HL-60 (cell line): ENCODE measurements around the gene NEURL1.

ENCODE experiments used
- POLR2AphosphoS5 ChIP-seq: IDR thresholded peaks from 2 replicates; pipeline ENCODE4 v1.6.1; 2012; ENCODE audit warnings: low read depth
- TF ChIP-seq, protein P1 (sequence below): IDR thresholded peaks from one replicate; pipeline ENCODE4 v1.5.1; 2011; ENCODE audit warnings: low read length, control low read depth, inconsistent platforms; ENCODE audit not compliant: insufficient read depth

GRCh38 chr10:103541616-103542015 is 48.1 kb downstream of the NEURL1 start:
- TF ChIP-seq POLR2AphosphoS5, result no peak
- TF ChIP-seq, protein P1, sequence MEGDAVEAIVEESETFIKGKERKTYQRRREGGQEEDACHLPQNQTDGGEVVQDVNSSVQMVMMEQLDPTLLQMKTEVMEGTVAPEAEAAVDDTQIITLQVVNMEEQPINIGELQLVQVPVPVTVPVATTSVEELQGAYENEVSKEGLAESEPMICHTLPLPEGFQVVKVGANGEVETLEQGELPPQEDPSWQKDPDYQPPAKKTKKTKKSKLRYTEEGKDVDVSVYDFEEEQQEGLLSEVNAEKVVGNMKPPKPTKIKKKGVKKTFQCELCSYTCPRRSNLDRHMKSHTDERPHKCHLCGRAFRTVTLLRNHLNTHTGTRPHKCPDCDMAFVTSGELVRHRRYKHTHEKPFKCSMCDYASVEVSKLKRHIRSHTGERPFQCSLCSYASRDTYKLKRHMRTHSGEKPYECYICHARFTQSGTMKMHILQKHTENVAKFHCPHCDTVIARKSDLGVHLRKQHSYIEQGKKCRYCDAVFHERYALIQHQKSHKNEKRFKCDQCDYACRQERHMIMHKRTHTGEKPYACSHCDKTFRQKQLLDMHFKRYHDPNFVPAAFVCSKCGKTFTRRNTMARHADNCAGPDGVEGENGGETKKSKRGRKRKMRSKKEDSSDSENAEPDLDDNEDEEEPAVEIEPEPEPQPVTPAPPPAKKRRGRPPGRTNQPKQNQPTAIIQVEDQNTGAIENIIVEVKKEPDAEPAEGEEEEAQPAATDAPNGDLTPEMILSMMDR, result no peak
